Measurements from ENCODE around the gene NSUN3. TPM values are rescaled to one million over a fixed set of nuclear protein-coding genes. Genes with fewer than 3 reads are reported as not detected.

Gene NSUN3
- total and polyA plus RNA-seq, 2 of the 4 experiments (the other 2 are of a cell fraction): 4.9 to 6.8 TPM

DNA sequence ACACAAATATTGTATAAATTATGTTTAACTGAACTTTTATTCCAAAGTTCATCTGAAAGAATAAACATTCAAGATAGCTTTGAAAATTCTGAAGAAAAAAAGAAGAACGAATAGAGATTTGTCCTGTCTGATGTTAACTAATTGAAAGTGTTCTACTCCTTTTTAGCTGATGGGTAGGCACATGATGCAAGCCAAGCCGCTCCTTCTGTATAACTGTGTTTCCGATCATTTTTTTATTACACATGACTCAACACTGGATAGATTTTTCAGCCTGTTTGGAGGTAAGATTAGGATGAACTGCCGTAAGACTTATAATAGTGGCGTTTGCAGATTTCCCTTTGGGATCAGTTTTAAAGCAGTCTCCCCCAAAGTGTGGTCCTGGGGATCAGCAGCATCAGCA lies 19.0 kb downstream of the NSUN3 start:
- Histone ChIP-seq H3K4me2 (ENCODE audit: low read depth, low read length) (no peak overlapping the region), H4K20me1 (ENCODE audit: insufficient read depth, low read length) (no peaks in the 10 kb centered on the region), H3K9me3 (ENCODE audit: control insufficient read depth, insufficient read depth, low read length) (no peaks in the 10 kb centered on the region), H3K9me1 (ENCODE audit: insufficient read depth, low read length) (no peaks in the 10 kb centered on the region), H3K14ac (replicated peaks; ENCODE audit: low read depth, low read length) (no peak overlapping the region), H2BK5ac (ENCODE audit: low read depth, low read length, poor library complexity, severe bottlenecking) (no peak overlapping the region), H4K5ac (ENCODE audit: low read depth, low read length) (no peak overlapping the region), H2AK5ac (ENCODE audit: low read depth, low read length) (no peak overlapping the region), H2AK9ac (replicated peaks; ENCODE audit: low read depth, low read length, poor library complexity) (no peak overlapping the region), H3K79me1 (ENCODE audit: low read depth in 1 of 2, low read length in 2 of 2) (peaks cover 0 to 3% of the 10 kb centered on the region in 2 experiments; a peak in 1 of 4 replicates), H3K4me3 (ENCODE audit: insufficient read depth, low read depth, low read length) (no peak overlapping the region), H3K56ac (ENCODE audit: extremely low read depth, insufficient read depth, low read length) (no peak overlapping the region), H3K27me3 (ENCODE audit: control insufficient read depth, insufficient read depth, low read length) (no peaks in the 10 kb centered on the region), H2BK120ac (ENCODE audit: low read depth, low read length) (no peak overlapping the region), H3K4ac (ENCODE audit: low read depth, low read length) (no peak overlapping the region), H4K91ac (ENCODE audit: insufficient read depth, low read depth, low read length) (no peak overlapping the region), H2BK20ac (ENCODE audit: low read depth, low read length) (no peak overlapping the region), H3K4me1 (ENCODE audit: control insufficient read depth, insufficient read depth, low read length) (no peaks in the 10 kb centered on the region), H3K23ac (ENCODE audit: low read depth, low read length) (no peak overlapping the region), H2AFZ (replicated peaks; ENCODE audit: low read length, poor library complexity) (no peak overlapping the region), H3K36me3 (ENCODE audit: control insufficient read depth, insufficient read depth, low read length) (peaks cover 7% of the 10 kb centered on the region), H3K18ac (ENCODE audit: low read depth, low read length) (no peak overlapping the region), H3K27ac (ENCODE audit: insufficient read depth, low read length) (no peak overlapping the region), H4K8ac (ENCODE audit: low read depth in 2 of 2, low read length in 2 of 2) (no peak overlapping the region), H3K9ac (ENCODE audit: low read depth, low read length) (no peak overlapping the region), H2BK15ac (ENCODE audit: low read depth, low read length) (no peak overlapping the region)
- TF ChIP-seq NFE2L2 (IDR thresholded peaks at IDR 0.05; ENCODE audit: low read depth, low read length) (no peak), RAD21 (IDR thresholded peaks at IDR 0.05; ENCODE audit: low read length) (no peak), MAZ (IDR thresholded peaks at IDR 0.05; ENCODE audit: borderline replicate concordance, low read depth, low read length) (no peak), POLR2A (IDR thresholded peaks at IDR 0.05; ENCODE audit: low read depth, low read length) (no peak), SMC3 (IDR thresholded peaks at IDR 0.05; ENCODE audit: low read depth, low read length) (no peak), CHD1 (IDR thresholded peaks at IDR 0.05; ENCODE audit: low read depth, low read length) (no peak), CEBPB (IDR thresholded peaks at IDR 0.05; ENCODE audit: low read depth, low read length) (no peak), RFX5 (IDR thresholded peaks at IDR 0.05; ENCODE audit: low read depth, low read length) (no peak), BHLHE40 (IDR thresholded peaks at IDR 0.05; ENCODE audit: low read depth, low read length) (no peak), FOS (IDR thresholded peaks at IDR 0.05; ENCODE audit: low read depth, low read length) (no peak), MXI1 (IDR thresholded peaks at IDR 0.05; ENCODE audit: borderline replicate concordance, low read depth, low read length) (no peak), RCOR1 (IDR thresholded peaks at IDR 0.05; ENCODE audit: insufficient replicate concordance, low read length) (no peak), MAFK (IDR thresholded peaks at IDR 0.05; ENCODE audit: low read depth, low read length) (no peak)
- TF ChIP-seq, protein P1, sequence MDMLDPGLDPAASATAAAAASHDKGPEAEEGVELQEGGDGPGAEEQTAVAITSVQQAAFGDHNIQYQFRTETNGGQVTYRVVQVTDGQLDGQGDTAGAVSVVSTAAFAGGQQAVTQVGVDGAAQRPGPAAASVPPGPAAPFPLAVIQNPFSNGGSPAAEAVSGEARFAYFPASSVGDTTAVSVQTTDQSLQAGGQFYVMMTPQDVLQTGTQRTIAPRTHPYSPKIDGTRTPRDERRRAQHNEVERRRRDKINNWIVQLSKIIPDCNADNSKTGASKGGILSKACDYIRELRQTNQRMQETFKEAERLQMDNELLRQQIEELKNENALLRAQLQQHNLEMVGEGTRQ (IDR thresholded peaks at IDR 0.05; ENCODE audit: low read depth, low read length): no peak
- TF ChIP-seq, protein P2, sequence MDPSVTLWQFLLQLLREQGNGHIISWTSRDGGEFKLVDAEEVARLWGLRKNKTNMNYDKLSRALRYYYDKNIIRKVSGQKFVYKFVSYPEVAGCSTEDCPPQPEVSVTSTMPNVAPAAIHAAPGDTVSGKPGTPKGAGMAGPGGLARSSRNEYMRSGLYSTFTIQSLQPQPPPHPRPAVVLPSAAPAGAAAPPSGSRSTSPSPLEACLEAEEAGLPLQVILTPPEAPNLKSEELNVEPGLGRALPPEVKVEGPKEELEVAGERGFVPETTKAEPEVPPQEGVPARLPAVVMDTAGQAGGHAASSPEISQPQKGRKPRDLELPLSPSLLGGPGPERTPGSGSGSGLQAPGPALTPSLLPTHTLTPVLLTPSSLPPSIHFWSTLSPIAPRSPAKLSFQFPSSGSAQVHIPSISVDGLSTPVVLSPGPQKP (IDR thresholded peaks at IDR 0.05; ENCODE audit: borderline replicate concordance, low read depth, low read length): no peak
- TF ChIP-seq, protein P3, sequence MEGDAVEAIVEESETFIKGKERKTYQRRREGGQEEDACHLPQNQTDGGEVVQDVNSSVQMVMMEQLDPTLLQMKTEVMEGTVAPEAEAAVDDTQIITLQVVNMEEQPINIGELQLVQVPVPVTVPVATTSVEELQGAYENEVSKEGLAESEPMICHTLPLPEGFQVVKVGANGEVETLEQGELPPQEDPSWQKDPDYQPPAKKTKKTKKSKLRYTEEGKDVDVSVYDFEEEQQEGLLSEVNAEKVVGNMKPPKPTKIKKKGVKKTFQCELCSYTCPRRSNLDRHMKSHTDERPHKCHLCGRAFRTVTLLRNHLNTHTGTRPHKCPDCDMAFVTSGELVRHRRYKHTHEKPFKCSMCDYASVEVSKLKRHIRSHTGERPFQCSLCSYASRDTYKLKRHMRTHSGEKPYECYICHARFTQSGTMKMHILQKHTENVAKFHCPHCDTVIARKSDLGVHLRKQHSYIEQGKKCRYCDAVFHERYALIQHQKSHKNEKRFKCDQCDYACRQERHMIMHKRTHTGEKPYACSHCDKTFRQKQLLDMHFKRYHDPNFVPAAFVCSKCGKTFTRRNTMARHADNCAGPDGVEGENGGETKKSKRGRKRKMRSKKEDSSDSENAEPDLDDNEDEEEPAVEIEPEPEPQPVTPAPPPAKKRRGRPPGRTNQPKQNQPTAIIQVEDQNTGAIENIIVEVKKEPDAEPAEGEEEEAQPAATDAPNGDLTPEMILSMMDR (conservative IDR thresholded peaks at IDR 0.05; ENCODE audit: low read depth, low read length): no peak
- dilution Hi-C loops (cut with HindIII; ENCODE audit: low sequenced_read_pairs, unreplicated experiment): no loop called here
- intact Hi-C loops (cut with micrococcal nuclease): no loop called here
- no peak for DNase-seq
- ChIA-PET POLR2A (ENCODE audit: unreplicated experiment) (no interaction called here), CTCF (interaction anchor here (2.4 kb wide), 1 partner anchor 12 kb away, joined by 9 read pairs; no protein-coding TSS in a partner anchor)
- ATAC-seq (ENCODE audit: low read depth): no peak
- in situ Hi-C loops (cut with MboI; ENCODE audit: low sequenced_read_pairs): no loop called here
- BruUV-seq (replicated peaks): no TSS peak
- no CpG with 5 or more reads among the region's 5 CpGs for WGBS, 2 experiments (ENCODE audit: extremely low coverage in 2 of 2, insufficient read length in 1 of 2)
